ENCODE data around the gene TOM1L2. TPM values are rescaled to one million over a fixed set of nuclear protein-coding genes. Genes with fewer than 3 reads are reported as not detected.

Gene TOM1L2
- total and polyA plus RNA-seq, 2 of the 4 experiments (the other 2 are of a cell fraction), result 34.4 to 51.7 TPM

GRCh38 chr17:17926840-17927449 is 45.3 kb downstream of the TOM1L2 start (continued):
- TF ChIP-seq CTCF (conservative IDR thresholded peaks at IDR 0.05; ENCODE audit: low read depth, low read length) (no peak), SMC3 (IDR thresholded peaks at IDR 0.05; ENCODE audit: low read depth, low read length) (no peak)

GRCh38 chr17:17926036-17926435 is 46.2 kb downstream of the TOM1L2 start:
- Histone ChIP-seq H3K9ac (ENCODE audit: low read depth, low read length) (no peak overlapping the region), H3K79me1 (ENCODE audit: low read depth in 1 of 2, low read length in 2 of 2) (peaks cover 41 to 78% of the 10 kb centered on the region in 2 experiments), H3K18ac (ENCODE audit: low read depth, low read length) (no peak overlapping the region), H3K56ac (ENCODE audit: extremely low read depth, insufficient read depth, low read length) (no peak overlapping the region), H4K91ac (ENCODE audit: insufficient read depth, low read depth, low read length) (no peak overlapping the region), H3K9me1 (ENCODE audit: insufficient read depth, low read length) (peaks cover 27% of the 10 kb centered on the region), H3K14ac (replicated peaks; ENCODE audit: low read depth, low read length) (no peak overlapping the region; the same call in 1 of the 2 replicates), H3K27me3 (ENCODE audit: control insufficient read depth, insufficient read depth, low read length) (no peaks in the 10 kb centered on the region), H2BK20ac (ENCODE audit: low read depth, low read length) (no peak overlapping the region), H3K4me3 (ENCODE audit: insufficient read depth, low read depth, low read length) (no peak overlapping the region), H2AFZ (replicated peaks; ENCODE audit: low read length, poor library complexity) (no peak overlapping the region), H3K36me3 (ENCODE audit: control insufficient read depth, insufficient read depth, low read length) (no peaks in the 10 kb centered on the region), H4K8ac (ENCODE audit: low read depth in 2 of 2, low read length in 2 of 2) (no peak overlapping the region), H4K5ac (ENCODE audit: low read depth, low read length) (no peak overlapping the region), H2BK5ac (ENCODE audit: low read depth, low read length, poor library complexity, severe bottlenecking) (no peak overlapping the region), H2AK5ac (ENCODE audit: low read depth, low read length) (peak overlapping the region; percentile 70; the same call in 1 of the 2 replicates), H3K27ac (ENCODE audit: insufficient read depth, low read length) (no peak overlapping the region), H3K23ac (ENCODE audit: low read depth, low read length) (no peak overlapping the region), H3K4ac (ENCODE audit: low read depth, low read length) (peak overlapping the region; percentile 6; the same call in 1 of the 2 replicates), H2BK120ac (ENCODE audit: low read depth, low read length) (no peak overlapping the region), H4K20me1 (ENCODE audit: insufficient read depth, low read length) (peaks cover 3% of the 10 kb centered on the region; the same call in 1 of the 2 replicates), H3K9me3 (ENCODE audit: control insufficient read depth, insufficient read depth, low read length) (no peaks in the 10 kb centered on the region), H2BK15ac (ENCODE audit: low read depth, low read length) (no peak overlapping the region), H2AK9ac (replicated peaks; ENCODE audit: low read depth, low read length, poor library complexity) (peak overlapping the region; percentile 47), H3K4me2 (ENCODE audit: low read depth, low read length) (no peak overlapping the region), H3K4me1 (ENCODE audit: control insufficient read depth, insufficient read depth, low read length) (peaks cover 31% of the 10 kb centered on the region)
- intact Hi-C loops (cut with micrococcal nuclease), result no loop called here
- dilution Hi-C loops (cut with HindIII; ENCODE audit: low sequenced_read_pairs, unreplicated experiment), result no loop called here
- BruUV-seq (replicated peaks), result no TSS peak
- 89% methylated on average over 2 of the region's 4 CpGs; no CpG with 5 or more reads in 1 of the 2 experiments for WGBS, 2 experiments (ENCODE audit: extremely low coverage in 2 of 2, insufficient read length in 1 of 2)
- in situ Hi-C loops (cut with MboI; ENCODE audit: low sequenced_read_pairs), result no loop called here
- ChIA-PET CTCF (interaction anchor here (0.6 to 0.7 kb wide), 2 partner anchors 129 to 256 kb away, joined by 4 read pairs; no protein-coding TSS in a partner anchor), POLR2A (ENCODE audit: unreplicated experiment) (no interaction called here)
- DNase-seq, result no peak
- TF ChIP-seq RCOR1 (IDR thresholded peaks at IDR 0.05; ENCODE audit: insufficient replicate concordance, low read length) (no peak), SMC3 (IDR thresholded peaks at IDR 0.05; ENCODE audit: low read depth, low read length) (no peak), NFE2L2 (IDR thresholded peaks at IDR 0.05; ENCODE audit: low read depth, low read length) (no peak), CEBPB (IDR thresholded peaks at IDR 0.05; ENCODE audit: low read depth, low read length) (no peak)
- no peak for ATAC-seq (ENCODE audit: low read depth)

All from IMR-90 (cell line).